Mucosa of rectum (tissue), 2 donors: ENCODE results near the gene ARPC1A.

ENCODE experiments used
- H3K27ac ChIP-seq, 2 donors: one replicate each; pipeline ENCODE4 v1.7.0; 2013; ENCODE audit warnings: inconsistent platforms in 2 of 2, low read depth in 2 of 2, low read length in 2 of 2
- H3K27me3 ChIP-seq, 2 donors: one replicate each; pipeline ENCODE4 v1.7.0; 2013; ENCODE audit warnings: low read length in 2 of 2; ENCODE audit not compliant: control insufficient read depth in 2 of 2, insufficient read depth in 2 of 2
- H3K36me3 ChIP-seq, 2 donors: one replicate each; pipeline ENCODE4 v1.7.0; 2013; ENCODE audit warnings: low read length in 2 of 2; ENCODE audit not compliant: control insufficient read depth in 2 of 2, insufficient read depth in 2 of 2
- H3K4me1 ChIP-seq, 2 donors: one replicate each; pipeline ENCODE4 v1.7.0; 2013; ENCODE audit warnings: low read length in 2 of 2, mild to moderate bottlenecking in 1 of 2; ENCODE audit not compliant: control insufficient read depth in 2 of 2, insufficient read depth in 2 of 2
- H3K4me3 ChIP-seq, 2 donors: one replicate each; pipeline ENCODE4 v1.7.0; 2013; ENCODE audit warnings: low read length in 2 of 2
- H3K9ac ChIP-seq, 2 donors: one replicate each; pipeline ENCODE4 v1.7.0; 2013; ENCODE audit warnings: low read length in 2 of 2, low read depth in 1 of 2, mild to moderate bottlenecking in 1 of 2
- H3K9me3 ChIP-seq, 2 donors: one replicate each; pipeline ENCODE4 v1.7.0; 2013; ENCODE audit warnings: low read length in 2 of 2; ENCODE audit not compliant: control insufficient read depth in 2 of 2
- donor health status: healthy.
- donor health status: Normal muscosa, but diverticular disease.

ARPC1A gene

DNA sequence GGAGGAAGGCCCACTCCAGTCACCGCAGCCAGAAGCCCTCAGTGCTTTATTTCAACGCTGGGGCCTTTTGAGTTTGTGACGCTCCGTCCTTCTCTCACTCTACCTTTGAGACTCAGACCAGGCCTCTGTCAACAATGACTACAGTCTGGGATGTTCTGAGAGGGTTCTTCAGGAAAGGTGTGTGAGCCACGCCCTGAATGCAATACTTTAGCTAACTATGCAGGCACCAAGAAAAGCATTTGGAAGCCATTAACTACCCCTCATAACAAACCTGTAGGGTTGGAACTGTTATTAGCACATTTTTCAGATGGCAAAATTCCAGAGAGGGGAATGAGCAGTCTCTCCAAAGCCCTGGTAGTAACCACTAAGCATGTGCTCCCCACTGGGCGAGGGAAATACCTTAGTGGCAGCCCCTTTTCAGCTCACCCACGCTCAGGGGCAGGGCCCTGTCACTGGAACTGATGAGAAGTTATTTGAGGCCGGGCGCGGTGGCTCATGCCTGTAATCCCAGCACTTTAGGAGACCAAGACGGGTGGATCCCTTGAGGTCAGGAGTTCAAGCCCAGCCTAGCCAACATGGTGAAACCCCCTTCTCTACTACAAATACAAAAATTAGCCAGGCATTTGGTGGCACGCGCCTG, 43.2 kb downstream of the ARPC1A start:
- no peaks in the 10 kb centered on the region for H3K27me3 ChIP-seq
- H3K36me3 ChIP-seq = peaks cover 24 to 31% of the 10 kb centered on the region in 2 donors
- H3K9ac ChIP-seq = no peak overlapping the region
- H3K4me3 ChIP-seq = no peak overlapping the region
- no peaks in the 10 kb centered on the region for H3K9me3 ChIP-seq
- H3K27ac ChIP-seq = no peak overlapping the region
- peaks cover 7 to 8% of the 10 kb centered on the region in 2 donors for H3K4me1 ChIP-seq

DNA sequence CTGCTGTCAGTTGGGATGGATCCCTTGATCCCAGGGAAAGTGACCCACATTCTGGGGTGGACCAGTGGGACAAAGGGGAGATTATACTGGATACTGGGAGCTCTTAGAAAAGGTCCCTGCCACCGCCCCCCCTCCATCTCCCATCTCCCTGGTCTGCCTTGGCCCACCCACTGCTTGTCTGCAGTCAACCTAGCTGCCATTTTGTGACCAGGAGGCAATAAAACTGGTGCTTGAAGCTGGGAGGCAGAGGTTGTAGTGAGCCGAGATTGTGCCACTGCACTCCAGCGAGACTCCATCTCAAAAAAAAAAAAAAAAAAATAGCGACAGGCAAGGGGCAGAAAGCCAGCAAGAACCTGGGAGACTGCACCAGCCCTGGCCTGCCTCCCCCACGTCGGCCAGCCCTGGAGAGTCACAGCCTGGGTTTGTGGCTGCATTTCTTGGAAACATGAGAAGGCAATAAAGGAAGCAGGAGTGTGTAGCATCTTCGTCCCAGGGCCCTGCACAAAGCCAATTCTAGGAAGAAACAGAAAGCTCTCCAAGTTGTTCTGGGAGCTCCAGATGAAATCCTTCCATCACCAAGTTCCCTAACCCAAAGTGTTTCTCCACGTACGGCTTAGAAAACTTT, 44.2 kb downstream of the ARPC1A start:
- peaks cover 17 to 22% of the 10 kb centered on the region in 2 donors for H3K36me3 ChIP-seq
- H3K9me3 ChIP-seq = no peaks in the 10 kb centered on the region
- no peak overlapping the region for H3K4me3 ChIP-seq
- H3K9ac ChIP-seq = no peak overlapping the region
- H3K4me1 ChIP-seq = peaks cover 7 to 11% of the 10 kb centered on the region in 2 donors
- no peaks in the 10 kb centered on the region for H3K27me3 ChIP-seq
- no peak overlapping the region for H3K27ac ChIP-seq

DNA sequence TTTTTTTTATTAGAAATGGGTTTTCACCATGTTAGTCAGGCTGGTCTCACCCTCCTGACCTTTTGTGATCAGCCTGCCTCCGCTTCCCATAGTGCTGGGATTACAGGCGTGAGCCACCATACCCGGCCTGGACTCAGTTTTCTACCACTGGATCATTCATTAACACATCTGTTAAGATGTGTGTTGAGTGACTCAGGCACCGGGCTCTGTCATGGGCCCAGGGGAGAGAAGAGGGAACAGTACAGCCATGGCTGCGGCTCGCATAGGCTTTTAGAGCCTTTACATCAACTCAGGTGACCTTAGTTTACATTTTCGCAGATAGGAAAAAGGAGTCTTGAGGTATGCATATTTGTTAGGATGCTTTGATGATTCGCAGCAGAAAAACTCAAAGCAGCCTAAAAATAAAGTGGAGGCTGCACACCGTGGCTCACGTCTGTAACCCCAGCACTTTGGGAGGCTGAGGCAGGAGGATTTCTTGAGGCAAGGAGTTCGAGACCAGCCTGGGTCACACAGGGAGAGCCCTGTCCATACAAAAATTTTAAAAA, 45.8 kb downstream of the ARPC1A start:
- H3K4me3 ChIP-seq = no peak overlapping the region
- H3K4me1 ChIP-seq = peaks cover 11 to 15% of the 10 kb centered on the region in 2 donors
- peaks cover 8 to 11% of the 10 kb centered on the region in 2 donors for H3K36me3 ChIP-seq
- no peak overlapping the region for H3K27ac ChIP-seq
- H3K27me3 ChIP-seq = no peaks in the 10 kb centered on the region
- H3K9me3 ChIP-seq = no peaks in the 10 kb centered on the region
- no peak overlapping the region for H3K9ac ChIP-seq

DNA sequence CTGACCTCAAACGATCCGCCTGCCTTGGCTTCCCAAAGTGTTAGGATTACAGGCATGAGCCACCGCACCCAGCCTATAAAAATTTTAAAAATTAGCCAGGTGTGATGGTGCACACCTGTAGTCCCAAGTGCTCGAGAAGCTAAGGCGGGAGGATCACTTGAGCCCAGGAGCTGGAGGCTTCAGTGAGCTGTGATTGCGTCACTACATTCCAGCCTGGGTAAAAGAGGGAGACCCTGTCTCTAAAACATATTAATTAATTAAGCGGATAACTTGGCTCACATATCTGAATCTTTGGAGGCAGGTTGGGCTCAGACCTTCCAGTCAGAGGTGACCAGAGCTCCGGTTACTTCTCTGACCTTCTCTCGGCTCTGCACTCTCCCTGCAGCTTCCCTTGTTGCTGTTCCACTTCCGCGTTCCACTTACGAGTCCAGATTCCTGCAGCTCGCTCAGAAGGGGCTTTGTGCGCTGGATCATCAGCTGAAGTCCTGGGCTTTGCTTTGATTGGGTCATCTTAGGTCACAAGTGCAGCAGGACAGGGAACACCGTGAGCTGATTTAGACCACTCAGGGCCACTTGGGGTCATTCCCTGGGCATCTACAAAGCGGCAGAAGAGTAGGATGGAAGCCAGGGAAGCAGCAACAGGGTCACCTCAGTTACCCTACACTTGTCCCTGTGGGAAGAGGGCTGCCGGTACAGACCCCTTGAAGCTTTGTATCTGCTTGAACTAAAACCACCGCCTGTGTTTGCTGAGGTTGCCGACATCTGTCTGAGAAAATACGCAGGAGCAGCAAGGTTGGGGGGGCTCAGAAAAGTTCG, 46.8 kb downstream of the ARPC1A start:
- Histone ChIP-seq H3K27ac (peak overlapping the region in 1 of 2 donors; percentile 40), H3K9me3 (no peaks in the 10 kb centered on the region), H3K4me3 (peak overlapping the region; percentile 4 to 57), H3K9ac (peak overlapping the region in 1 of 2 donors; percentile 17), H3K27me3 (no peaks in the 10 kb centered on the region), H3K36me3 (peaks cover 0 to 4% of the 10 kb centered on the region in 2 donors), H3K4me1 (peaks cover 11 to 15% of the 10 kb centered on the region in 2 donors)

DNA sequence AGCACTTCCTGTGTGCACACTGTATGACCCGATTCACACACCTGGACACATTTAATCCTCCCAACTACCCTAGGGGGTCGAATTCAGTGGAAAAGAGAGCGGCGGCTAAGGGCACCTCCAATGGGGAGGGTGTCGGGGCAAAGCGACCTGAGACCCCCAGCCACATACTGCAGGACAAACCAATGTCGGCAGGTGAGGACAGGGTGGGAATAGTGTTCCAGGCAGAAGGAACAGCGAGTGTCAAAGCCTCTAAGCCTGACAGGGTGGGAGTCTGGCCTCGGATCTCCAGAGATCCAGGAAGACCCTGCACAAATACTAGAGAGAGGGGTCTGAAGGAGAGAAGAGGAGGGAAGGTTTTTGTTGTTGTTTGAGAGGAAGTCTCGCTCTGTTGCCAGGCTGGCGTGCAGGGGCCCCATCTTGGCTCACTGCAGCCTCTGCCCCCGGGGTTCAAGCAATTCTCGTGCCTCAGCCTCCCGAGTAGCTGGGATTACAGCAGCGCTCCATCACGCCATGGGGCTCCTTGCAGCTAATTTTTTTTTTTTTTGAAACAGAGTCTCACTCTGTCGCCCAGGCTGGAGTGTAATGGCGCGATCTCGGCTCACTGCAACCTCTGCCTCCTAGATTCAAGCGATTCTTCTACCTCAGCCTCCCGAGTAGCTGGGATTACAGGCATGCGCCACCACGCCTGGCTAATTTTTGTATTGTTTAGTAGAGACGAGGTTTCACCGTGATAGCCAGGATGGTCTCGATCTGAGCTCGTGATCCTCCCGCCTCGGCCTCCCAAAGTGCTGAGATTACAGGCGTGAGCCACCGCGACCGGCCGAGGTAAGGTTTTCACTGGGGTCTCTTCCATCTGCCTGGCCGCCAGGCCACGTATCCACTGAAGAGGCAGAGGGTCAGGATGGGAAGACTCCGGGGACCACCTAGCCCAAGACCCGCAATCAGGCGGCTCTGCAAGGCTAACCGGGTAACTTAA, 47.7 kb downstream of the ARPC1A start:
- Histone ChIP-seq H3K27ac (peak overlapping the region; percentile 7 to 87), H3K27me3 (no peaks in the 10 kb centered on the region), H3K9ac (peak overlapping the region; percentile 52 to 77), H3K4me1 (peaks cover 11 to 15% of the 10 kb centered on the region in 2 donors), H3K36me3 (peaks cover 4% of the 10 kb centered on the region in 2 donors), H3K9me3 (no peaks in the 10 kb centered on the region), H3K4me3 (peak overlapping the region in 1 of 2 donors; percentile 72)

DNA sequence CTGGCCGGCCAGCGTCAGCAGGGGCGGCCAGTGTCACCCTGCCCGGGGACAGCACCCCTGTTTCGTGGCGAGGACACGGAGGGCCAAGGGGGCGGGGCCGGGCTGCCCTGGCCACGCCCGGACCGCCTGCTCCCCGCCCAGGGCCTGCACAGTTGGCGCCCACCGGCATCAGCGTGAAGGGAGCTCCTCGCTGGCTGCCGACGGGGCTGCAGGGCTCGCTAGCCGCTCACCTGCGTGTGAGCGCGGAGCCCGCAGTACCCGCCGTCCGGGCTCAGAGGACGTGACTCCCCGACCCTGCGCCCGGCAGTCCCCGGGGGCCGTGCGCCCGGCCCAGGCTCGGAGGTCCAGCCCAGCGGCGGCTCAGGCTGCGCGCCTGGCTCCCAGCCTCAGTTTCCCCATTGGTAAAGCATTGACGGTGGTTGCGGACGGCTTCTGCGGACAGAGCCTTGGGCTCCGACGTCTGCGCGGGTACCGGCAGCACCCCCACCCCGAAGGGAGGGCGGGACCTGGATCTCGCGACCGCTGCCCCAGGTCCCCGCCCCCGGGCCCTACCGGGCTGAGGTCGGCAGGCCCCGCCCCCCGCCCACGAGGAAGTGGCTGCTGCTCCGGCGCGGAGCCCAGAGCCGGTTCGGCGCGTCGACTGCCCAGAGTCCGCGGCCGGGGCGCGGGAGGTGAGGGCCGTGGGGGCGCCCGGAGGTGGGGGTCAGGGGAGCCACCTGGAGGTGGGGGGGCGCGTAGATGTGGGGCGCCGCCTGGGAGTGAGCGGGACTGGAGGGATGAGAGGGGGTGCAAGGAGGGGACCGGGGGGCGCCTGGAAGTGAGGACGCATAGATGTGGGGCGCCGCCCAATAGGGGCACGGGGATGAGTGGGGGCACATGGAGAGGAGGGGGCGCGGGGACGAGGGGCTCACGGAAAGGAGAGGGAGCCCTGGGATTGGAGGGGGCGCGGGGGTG, 48.7 kb downstream of the ARPC1A start, which contains the start of gene ARPC1B:
Gene ARPC1B (plus strand): TSS at position 620 of the 954 bp plus-strand sequence. CDS start 10,985 bp downstream, outside the sequence.
- H3K36me3 ChIP-seq = peaks cover 4% of the 10 kb centered on the region in 2 donors
- H3K9ac ChIP-seq = peak within 1 kb of the TSS; percentile 60 to 77
- peak within 1 kb of the TSS; percentile 64 to 72 for H3K4me3 ChIP-seq
- H3K27ac ChIP-seq = peak within 1 kb of the TSS; percentile 87
- H3K9me3 ChIP-seq = no peaks in the 10 kb centered on the region
- H3K27me3 ChIP-seq = no peaks in the 10 kb centered on the region
- H3K4me1 ChIP-seq = peaks cover 12 to 18% of the 10 kb centered on the region in 2 donors

DNA sequence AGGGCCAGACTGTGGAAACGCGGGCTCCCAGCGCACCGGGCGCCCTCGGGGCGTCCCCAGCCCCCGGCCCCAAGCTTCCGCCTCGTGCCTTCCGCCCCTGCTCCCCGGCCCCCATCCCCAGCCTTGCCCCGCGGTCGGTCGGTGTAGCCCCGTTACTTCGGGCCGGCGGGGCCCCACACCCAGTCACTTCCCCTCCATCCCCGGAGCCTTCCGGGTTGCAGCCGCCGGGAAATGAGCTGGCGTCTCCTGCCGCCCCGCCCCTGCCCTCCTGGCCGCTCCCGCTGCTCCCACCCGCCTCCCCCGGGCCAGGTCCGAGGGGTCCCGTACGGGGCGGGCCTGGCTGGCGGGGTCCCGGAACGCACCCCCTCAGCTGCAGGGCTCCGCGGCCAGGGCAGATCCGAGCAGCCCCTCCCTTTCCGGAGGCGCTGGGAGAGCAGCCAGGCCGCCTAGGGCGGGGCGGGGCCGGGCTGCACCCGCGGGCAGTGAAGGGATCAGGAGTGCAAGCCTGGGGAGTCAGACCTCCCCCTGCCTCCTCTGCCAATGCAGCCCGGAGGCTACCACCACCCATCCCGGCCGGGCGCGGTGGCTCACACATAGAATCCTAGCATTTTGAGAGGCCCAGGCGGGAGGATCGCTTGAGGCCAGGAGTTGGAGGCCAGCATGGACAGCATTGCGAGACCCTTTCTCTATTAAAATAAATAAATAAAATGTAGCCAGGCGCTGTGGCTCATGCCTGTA, 49.5 kb downstream of the ARPC1A start:
- Histone ChIP-seq H3K27ac (peak overlapping the region; percentile 87), H3K4me1 (peaks cover 20 to 23% of the 10 kb centered on the region in 2 donors), H3K27me3 (no peaks in the 10 kb centered on the region), H3K9ac (peak overlapping the region; percentile 60 to 65), H3K9me3 (no peaks in the 10 kb centered on the region), H3K36me3 (peaks cover 2 to 4% of the 10 kb centered on the region in 2 donors), H3K4me3 (peak overlapping the region; percentile 64 to 72)

DNA sequence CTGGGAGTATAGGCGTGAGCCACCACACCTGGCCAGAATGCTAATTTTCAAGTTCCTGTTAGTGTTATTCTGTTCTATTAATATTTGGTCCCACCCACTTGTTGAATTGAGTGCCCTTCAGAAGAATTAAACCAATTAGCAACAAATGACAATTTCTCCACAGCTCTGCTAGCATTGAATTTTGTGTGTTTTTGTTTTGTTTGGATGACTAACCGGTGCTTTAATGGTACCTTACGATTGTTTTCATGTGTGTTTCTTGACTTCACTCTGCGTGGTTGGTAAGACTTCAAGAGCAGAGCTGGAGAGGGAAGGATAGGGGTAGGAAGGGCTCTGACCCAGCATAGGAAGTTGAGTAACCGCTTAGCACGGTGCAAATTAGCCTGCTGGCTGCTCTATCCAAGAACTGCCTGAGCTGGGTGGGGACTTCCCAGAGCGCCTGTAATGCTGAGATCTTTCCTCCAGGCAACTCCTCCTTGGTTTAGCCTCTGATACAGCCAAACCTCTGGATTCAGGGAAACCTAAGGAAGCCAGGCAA, 53.4 kb downstream of the ARPC1A start:
- H3K27me3 ChIP-seq = no peaks in the 10 kb centered on the region
- peak overlapping the region; percentile 74 to 88 for H3K27ac ChIP-seq
- H3K4me1 ChIP-seq = peaks cover 23 to 26% of the 10 kb centered on the region in 2 donors
- H3K4me3 ChIP-seq = peak overlapping the region in 1 of 2 donors; percentile 62
- H3K9me3 ChIP-seq = no peaks in the 10 kb centered on the region
- H3K9ac ChIP-seq = peak overlapping the region; percentile 35 to 37
- peaks cover 0 to 8% of the 10 kb centered on the region in 2 donors for H3K36me3 ChIP-seq
